CD4-positive, alpha-beta T cell treated with Interleukin-4 for 4 hours (primary cell): Measurements from ENCODE around the gene HID1.
"Not testable (repeated sequence)": the region's sequence is repeated elsewhere in the genome, so short reads cannot be mapped to it uniquely, and the experiment has no call there.

Experiments
- DNase-seq: peaks from one replicate; pipeline ENCODE4 v3.0.0-alpha.2; 2020

HID1 gene

DNA sequence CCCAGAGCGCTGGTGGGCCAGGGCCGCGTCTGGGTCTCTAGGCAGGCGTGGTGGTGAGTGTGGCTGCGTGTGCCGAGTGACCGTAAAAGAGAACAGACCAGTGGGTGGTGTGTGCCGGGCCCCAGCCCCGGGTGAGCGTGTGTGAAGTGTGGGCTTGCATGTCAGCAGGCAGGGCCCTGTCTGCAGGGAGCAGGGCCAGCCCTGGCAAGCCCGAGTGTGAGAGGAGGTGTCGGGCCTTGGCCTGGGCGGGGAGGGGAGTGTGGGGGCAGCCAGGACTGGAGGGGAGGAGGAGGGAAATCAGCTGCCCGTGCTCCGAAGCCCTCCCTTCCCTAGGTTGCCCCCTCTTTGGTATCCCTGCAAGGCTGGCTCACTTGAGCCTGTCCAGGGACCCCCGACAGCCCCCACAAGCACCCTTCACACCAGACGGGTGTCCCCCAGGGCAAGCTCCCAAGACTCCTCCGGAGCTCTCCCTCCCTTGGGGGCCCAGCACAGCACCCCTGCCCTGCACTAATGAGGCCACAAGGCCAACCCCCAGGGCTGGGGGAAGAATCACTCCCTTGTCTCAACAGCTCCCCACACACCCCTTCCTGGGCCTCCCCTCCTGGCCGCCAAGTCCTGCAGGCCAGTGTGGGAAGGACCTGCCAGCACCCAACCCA lies 51.4 kb downstream of the HID1 start:
- DNase-seq = no peak

DNA sequence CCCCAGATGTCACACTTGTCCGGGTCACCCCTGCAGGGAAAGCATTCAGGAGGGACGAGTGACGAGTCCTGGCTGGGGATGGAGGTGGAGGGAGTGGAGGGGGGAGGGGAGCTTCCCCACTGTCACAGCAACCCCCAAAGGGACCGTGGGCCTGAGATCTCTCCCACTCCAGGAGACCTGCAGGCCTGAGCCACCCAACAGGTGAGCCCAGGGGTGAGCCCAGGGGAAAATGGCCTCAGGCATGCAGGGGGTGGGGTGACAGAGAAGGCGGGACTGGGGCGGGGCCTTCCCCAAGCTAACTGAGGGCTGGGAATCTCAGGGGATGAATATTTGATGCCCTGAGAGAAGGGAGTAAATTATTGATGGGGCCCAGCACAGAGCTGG lies 51.9 kb downstream of the HID1 start:
- DNase-seq = no peak

DNA sequence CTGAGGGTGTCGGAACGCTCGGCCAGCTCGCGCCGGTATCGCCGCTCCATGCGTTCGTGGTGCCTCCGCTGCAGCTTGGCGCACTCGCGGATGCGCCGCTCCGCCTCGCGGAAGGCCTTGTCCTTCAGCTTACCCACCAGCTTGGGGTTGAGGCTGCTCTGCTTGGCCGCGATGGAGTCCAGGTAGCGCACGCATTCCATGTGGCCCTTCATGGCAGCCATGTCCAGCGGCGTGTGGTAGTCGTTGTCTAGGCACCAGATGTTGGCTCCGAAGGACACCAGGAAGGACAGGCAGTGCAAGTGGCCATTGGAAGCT lies 52.3 kb downstream of the HID1 start:
- no peak for DNase-seq

DNA sequence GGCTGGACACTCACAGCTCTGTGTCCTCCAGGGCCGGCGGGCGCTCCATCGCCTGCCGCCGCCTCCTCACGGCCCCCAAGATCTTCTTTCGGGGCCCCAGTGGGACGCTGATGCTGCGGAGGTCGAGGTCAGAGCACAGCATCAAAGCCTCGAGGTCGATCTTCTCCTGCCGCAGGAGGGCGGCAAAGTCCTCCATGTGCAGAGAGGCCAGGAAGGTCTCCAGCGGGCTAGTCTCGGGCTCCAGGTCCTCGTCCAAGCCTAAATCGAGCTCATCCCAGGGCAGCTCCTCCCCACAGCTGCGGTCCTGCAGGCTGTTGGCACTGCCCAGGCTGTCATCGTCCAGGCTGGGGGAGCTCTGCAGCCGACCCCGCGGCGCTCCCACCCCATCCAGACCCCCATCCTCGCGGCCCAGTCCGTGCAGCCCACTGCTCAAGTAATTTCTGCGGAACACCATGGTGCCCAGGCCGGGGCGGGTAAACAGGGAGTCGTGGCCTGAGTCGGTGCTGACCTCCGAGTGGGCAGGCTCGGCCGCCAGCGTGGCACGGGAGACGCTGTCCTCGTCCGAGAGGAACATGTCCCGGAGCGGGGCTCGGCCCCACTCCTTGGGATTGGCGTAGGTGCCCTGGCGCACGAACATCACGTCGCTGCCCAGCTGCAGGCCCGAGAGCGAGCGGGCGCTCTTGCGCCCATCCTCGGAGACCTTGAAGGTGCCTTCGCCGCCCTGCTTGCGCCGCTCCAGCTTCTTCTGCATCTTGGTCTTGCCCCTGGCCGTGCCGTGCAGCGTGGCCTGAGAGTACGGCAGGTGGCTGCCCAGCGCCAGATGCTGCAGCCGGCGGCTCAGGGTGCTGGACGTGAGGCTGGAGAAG lies 52.9 kb downstream of the HID1 start:
- no peak for DNase-seq

DNA sequence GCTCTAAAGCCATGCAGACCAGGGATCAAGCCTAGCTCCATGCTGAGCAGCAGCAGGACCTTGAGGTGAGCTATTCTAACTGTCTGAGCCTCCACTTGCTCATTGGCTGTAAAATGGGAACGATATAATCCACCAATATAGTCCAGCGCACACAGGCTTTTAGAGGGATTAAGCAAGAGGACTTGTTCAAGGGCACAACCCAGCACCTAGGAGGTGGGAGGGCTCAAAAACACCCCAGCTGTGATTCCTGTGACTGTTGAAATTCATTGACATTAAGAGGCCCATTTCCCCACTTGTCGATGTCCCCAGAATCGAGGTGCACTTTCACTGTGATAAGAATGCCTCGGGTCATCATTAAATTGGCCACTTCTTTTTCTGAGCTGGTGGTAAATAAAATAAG lies 53.7 kb downstream of the HID1 start:
- no peak for DNase-seq

DNA sequence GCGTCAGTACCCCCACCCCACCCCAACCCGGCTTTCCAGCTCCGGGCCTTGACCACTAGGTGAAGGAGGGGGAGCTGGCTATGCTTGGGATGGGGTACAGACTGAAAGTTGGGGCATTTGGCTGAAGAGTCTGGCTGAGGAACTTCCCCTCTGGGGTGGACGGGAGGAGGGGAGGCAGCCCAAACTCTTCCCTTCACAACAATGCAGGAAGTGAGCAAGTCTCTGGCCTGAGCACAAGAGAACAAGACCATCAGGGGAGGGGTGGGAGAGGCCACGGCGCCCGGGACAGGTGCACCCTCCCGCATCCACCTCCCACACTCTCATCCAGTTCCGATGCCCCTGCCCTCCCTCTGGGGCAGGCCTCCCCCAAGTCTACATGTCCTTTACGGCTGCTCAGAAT lies 55.1 kb downstream of the HID1 start:
- no peak for DNase-seq

DNA sequence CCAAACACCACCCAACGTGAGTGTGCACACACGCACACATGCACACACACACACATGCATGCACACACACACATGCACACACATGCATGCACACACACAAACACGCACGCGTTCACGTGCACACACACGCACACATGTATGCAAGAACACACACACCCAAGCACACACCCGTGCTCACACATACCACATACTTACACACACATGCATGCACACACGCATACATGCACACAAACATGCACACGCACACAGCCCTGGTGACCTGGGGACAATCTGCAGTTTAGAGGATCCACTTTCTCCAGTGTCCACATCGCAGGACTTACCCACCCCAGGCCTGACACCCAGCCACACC lies 55.7 kb downstream of the HID1 start:
- DNase-seq = no peak

DNA sequence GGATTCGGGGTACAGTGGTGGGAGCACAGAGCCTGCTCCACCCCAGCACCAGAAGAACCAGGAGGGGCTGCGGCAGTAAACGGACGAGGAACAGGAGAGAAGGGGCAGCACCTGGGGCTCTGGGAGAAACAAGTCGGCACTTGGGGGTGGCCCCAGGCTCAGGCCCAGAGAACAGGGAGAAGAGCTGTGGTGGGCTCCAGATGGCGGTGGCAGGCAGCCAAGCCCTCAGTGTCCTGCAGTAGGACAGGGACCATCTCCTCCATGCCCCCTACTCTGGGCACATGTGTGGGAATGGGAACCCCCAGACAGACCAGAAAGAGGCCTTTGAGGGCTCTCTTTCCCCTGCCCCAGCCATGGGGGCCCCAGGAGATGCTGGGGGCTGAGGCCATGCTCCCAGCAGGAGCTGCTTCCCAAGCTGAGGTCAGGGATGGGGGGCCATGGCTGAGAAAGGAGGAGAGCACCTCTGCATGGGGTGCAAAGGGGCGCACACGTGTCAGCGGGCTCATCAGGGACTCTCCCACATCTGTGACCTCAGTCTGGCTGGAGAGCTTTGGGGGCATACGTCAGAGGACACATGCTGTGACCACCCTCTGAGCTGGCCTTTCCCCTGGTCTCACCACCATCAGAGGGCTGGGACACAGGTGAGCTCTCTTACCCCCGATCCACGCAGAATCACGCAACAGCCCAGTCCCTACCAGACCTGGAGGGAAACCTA lies 56.3 kb downstream of the HID1 start:
- DNase-seq = no peak

DNA sequence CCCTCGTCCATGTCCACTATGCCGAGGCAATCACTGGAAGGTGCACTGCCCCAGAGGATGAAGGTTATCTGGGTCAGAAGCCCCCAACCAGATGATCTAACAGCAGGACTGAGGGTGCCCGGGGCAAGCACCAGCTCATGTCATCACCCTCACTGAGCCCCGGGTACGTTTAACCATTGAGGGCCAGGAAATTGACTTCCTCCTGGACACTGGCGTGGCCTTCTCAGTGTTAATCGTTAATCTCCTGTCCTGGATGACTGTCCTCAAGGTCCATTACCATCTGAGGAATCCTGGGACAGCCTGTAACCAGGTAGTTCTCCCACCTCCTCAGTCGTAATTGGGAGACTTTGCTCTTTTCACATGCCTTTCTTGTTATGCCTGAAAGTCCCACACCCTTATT lies 61.1 kb downstream of the HID1 start:
- not testable (repeated sequence) for DNase-seq

DNA sequence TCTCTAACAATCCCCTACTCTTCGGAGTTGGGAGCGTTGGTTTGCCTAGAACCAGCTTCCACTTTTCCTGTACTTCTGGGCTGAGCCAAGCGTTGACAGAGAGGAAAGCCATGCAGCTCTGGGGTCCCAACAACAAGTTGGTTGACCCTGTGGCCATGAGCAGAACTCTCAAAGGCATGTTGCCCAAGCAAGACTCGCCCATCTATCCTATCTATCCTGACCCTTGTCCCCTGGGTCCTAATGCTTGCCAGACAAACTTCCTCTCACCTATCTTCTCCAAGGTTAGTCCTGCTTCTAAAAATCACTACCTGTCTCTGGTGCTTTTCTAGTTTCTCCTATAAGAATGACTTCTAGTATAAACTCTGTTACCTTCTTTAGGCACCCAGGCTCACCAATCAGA lies 63.5 kb downstream of the HID1 start:
- not testable (repeated sequence) for DNase-seq

DNA sequence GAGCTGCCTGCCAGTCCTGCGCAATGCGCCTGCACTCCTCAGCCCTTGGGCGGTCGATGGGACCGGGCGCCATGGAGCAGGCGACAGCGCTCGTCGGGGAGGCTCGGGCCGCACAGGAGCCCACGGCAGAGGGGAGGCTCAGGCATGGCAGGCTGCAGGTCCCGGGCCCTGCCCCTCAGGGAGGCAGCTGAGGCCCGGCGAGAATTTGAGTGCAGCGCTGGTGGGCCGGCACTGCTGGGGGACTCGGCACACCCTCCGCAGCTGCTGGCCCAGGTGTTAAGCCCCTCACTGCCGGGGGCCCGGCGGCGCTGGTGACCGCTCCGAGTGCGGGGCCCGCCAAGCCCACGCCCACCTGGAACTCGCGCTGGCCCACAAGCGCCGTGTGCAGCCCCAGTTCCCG lies 65.5 kb downstream of the HID1 start:
- DNase-seq = no peak

DNA sequence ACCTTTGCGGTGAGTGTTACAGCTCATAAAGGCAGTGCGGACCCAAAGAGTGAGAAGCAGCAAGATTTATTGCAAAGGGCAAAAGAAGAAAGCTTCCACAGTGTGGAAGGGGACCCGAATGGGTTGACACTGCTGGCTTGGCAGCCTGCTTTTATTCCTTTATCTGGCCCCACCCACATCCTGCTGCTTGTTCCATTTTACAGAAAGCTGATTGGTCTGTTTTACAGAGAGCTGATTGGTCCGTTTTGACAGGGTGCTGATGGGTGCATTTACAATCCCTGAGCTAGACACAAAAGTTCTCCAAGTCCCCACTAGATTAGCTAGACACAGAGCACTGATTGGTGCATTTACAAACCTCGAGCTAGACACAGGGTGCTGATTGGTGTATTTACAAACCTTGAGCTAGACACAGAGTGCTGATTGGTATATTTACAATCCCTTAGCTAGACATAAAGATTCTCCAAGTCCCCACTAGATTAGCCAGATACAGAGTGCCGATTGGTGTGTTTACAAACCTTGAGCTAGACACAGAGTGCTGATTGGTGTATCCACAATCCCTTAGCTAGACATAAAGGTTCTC lies 66.3 kb downstream of the HID1 start:
- DNase-seq = not testable (repeated sequence)

DNA sequence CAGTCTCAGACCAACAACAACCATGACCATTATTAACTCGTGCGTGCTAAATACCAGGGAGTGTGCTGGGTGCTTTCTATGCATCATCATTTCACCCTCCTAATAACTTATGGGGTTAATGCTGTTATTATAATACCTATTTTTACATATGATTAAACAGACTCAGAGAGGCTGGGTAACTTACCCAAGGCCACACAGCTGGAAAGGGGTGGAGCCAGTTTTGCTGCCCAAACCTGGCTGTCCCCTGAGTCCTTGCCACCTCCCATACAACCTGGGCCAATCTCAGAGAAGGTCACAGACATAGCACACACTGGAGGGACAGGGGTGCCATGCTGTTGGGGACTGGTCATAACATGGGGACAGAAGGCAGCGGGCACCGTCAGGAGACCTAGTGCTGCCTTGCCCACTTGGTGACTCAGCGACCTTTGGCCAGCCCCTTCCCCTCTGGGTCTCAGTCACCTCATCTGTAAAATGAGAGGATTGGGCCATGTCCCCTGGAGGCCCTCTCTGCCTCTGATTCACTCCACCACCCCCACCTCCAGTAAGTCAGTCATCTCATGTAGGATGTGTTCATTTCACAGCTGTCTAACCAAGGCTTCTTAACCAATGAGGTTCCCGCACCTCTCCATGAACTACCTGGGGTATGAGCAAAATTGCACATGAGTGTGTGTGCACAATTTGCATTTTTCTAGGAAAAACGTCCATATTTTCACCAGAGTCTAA lies 67.7 kb downstream of the HID1 start:
- DNase-seq = no peak

DNA sequence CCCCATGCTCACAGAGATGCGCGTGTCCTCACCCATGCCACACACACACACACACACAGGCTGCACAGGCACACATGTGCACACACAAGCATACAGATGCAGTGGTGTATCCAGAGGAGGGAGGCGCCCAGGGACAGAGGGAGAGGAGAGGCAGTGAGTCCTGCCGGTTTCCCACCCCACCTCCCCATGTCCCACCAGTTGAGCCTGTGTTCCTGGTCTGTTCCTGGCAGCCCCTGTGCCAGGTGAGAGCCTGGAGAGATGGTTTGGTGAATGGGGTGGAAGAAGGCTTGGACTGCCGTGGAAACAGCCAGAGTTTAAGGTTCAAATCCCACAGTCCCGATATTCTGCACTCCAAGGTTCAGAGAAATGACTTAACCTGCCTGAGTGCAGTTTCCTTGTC lies 68.9 kb downstream of the HID1 start:
- DNase-seq = no peak

DNA sequence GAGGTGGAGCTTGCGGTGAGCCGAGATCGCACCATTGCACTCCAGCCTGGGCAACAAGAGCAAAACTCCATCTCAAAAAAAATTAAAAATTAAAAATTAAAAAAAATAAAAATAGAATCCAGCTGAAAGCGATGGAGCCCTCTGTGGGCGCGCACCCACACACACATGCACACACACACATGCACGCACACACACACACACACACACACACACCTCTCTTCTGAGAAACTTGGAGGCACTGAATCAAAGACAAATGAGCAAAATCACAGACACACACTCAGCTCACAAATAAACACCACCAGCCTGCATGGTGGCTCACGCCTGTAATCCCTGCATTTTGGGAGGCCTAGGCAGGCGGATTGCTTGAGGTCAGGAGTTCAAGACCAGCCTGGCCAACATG lies 69.5 kb downstream of the HID1 start:
- no peak for DNase-seq

DNA sequence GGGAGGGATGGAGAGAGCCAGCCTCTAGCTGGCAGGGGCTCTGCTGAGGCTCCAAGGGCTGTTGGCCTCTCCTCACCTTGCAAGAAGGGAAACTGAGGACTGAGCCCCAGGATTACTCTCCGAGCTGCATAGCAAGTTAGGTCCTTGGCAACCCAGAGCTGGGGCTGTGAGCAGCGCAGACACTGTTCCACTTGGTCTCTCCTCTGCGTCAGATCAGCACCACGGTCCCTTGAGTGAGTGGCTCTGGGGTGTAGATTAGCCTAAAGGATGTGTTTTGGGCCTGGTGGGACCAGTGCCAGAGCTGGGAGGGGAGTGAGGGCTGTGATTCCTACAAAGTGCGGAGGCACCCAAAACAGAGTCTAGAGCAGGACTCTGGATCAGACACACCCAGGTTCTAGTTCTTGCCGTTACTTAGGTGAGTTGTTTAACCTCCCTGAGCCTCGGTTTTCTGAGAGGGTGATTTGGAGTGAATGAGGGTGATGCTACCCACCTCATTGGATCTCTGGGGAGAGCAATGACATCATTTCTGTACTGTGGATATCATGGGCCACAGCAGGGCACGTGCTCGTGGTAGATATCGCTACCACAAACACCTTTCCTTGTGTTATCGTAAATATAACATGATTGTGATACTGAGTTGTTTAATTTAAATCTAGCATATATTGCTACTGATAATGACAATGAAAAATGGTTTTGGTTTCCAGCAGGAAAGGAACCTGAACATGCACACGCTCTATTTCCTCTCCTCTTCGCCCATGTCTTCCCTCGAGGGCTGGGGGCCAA lies 71.0 kb downstream of the HID1 start:
- DNase-seq = no peak
